Astrocyte (in vitro differentiated cells and primary cell): Measurements from ENCODE around the gene CILP.

Experiments used
- EZH2 ChIP-seq: IDR thresholded peaks from 2 replicates; pipeline ENCODE4 v1.6.1; 2012; ENCODE audit warnings: mild to moderate bottlenecking, low read length, inconsistent platforms; ENCODE audit not compliant: insufficient read depth
- TF ChIP-seq, protein P1 (sequence below): IDR thresholded peaks from 2 replicates; pipeline ENCODE4 v1.5.1; 2011; ENCODE audit warnings: low read depth, mild to moderate bottlenecking, inconsistent platforms, low read length, moderate library complexity; ENCODE audit not compliant: insufficient read depth

GRCh38 chr15:65245096-65245856, 34.0 kb upstream of the CILP start:
- TF ChIP-seq, protein P1, sequence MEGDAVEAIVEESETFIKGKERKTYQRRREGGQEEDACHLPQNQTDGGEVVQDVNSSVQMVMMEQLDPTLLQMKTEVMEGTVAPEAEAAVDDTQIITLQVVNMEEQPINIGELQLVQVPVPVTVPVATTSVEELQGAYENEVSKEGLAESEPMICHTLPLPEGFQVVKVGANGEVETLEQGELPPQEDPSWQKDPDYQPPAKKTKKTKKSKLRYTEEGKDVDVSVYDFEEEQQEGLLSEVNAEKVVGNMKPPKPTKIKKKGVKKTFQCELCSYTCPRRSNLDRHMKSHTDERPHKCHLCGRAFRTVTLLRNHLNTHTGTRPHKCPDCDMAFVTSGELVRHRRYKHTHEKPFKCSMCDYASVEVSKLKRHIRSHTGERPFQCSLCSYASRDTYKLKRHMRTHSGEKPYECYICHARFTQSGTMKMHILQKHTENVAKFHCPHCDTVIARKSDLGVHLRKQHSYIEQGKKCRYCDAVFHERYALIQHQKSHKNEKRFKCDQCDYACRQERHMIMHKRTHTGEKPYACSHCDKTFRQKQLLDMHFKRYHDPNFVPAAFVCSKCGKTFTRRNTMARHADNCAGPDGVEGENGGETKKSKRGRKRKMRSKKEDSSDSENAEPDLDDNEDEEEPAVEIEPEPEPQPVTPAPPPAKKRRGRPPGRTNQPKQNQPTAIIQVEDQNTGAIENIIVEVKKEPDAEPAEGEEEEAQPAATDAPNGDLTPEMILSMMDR: no peak
- TF ChIP-seq EZH2: no peak
